HG03045 (cell line): ENCODE results near the gene CD53.
"Not testable (repeated sequence)": the region's sequence is repeated elsewhere in the genome, so short reads cannot be mapped to it uniquely, and the experiment has no call there.

ENCODE experiments used
- ATAC-seq: cut with Tn5 transposase; IDR thresholded peaks from one replicate; pipeline ENCODE4 v1.9.1; 2021; ENCODE audit warnings: mild to moderate bottlenecking, moderate library complexity; ENCODE audit not compliant: unreplicated experiment

Gene CD53

GRCh38 chr1:110914676-110915075 lies 41.7 kb downstream of the CD53 start:
- ATAC-seq: no peak

GRCh38 chr1:110915804-110916203 lies 42.9 kb downstream of the CD53 start:
- no peak for ATAC-seq

GRCh38 chr1:110916274-110916668 lies 43.3 kb downstream of the CD53 start:
- ATAC-seq: no peak

- no peak for ATAC-seq
These were observed 43.8 kb downstream of the CD53 start for GRCh38 chr1:110916669-110917306.

DNA sequence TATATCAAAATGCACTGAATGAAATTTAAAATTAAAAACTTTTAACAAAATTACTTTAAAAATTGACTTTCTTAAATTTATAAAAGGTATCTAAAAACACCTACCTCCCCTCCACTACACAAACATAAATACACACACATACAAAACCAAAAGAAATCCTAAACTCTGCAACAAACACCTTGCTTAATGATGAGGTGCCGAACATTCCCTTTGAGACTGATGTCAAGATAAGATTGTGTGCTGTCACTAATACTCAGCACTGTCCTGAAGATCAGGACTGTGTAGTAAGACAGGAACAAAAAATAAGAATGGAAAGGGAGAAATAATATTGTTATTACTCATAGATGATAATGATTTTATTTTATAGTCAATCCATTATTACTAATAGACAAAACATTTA lies 45.1 kb downstream of the CD53 start:
- ATAC-seq: no peak

- ATAC-seq: no peak
These were observed 49.0 kb downstream of the CD53 start for GRCh38 chr1:110921953-110922352.

- ATAC-seq: no peak
These were observed 54.6 kb downstream of the CD53 start for GRCh38 chr1:110927484-110928075.

GRCh38 chr1:110928191-110928590 lies 55.2 kb downstream of the CD53 start:
- ATAC-seq: no peak

- no peak for ATAC-seq
These were observed 56.0 kb downstream of the CD53 start for GRCh38 chr1:110928904-110929303.

- ATAC-seq: not testable (repeated sequence)
These were observed 58.1 kb downstream of the CD53 start for GRCh38 chr1:110931097-110931496.

GRCh38 chr1:110936567-110936966 lies 63.6 kb downstream of the CD53 start:
- ATAC-seq: no peak

DNA sequence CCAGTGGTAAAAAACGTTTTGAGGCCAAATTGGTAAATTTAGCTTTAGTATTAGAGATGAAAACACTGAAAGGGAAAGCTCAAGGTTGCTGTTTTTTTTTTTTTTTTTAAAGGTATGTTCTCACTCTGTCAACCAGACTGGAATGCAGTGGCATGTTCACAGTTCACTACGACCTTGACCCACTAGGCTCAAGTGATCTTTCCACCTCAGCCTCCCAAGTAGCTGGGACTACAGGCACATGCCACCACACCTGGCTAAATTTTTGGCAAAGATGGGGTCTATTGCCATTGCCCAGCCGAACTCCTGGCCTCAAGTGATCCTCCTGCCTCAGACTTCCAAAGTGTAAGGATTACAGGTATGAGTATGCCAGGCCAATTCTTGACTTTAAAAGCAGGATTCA lies 71.9 kb downstream of the CD53 start:
- no peak for ATAC-seq

GRCh38 chr1:110945626-110946025 lies 72.7 kb downstream of the CD53 start:
- ATAC-seq: no peak

GRCh38 chr1:110948038-110948810 lies 75.3 kb downstream of the CD53 start:
- no peak for ATAC-seq
